K562 (cell line): ENCODE data around the gene METTL25B. TPM values are rescaled to one million over a fixed set of nuclear protein-coding genes. Genes with fewer than 3 reads are reported as not detected.

ENCODE experiments used
- BCOR ChIP-seq: fragments of 450-650 bp; IDR thresholded peaks from 2 replicates; pipeline ENCODE4 v1.6.1; 2016
- CBFA2T3 ChIP-seq: fragments of 450-650 bp; IDR thresholded peaks from 2 replicates; pipeline ENCODE4 v1.6.1; 2017
- EP400 ChIP-seq: fragments of 450-650 bp; IDR thresholded peaks from 2 replicates; pipeline ENCODE4 v1.6.1; 2017; ENCODE audit warnings: antibody characterized with exemption, mild to moderate bottlenecking, moderate library complexity
- ETV1 ChIP-seq: fragments of 450-650 bp; conservative IDR thresholded peaks from 2 replicates; pipeline ENCODE4 v1.6.1; 2016; ENCODE audit warnings: missing genetic modification characterization, control low read depth, low read depth, missing compliant biosample characterization
- FOXA1 ChIP-seq: fragments of 450-650 bp; IDR thresholded peaks from 2 replicates; pipeline ENCODE4 v1.6.1; 2016; ENCODE audit warnings: mild to moderate bottlenecking, borderline replicate concordance
- LARP7 ChIP-seq: fragments of 450-650 bp; IDR thresholded peaks from 2 replicates; pipeline ENCODE4 v1.6.1; 2016
- MAFG ChIP-seq: fragments of 450-650 bp; conservative IDR thresholded peaks from 2 replicates; pipeline ENCODE4 v1.6.1; 2016; ENCODE audit warnings: missing genetic modification characterization, missing compliant biosample characterization
- MBD2 ChIP-seq: sonication (generic); IDR thresholded peaks from 2 replicates; pipeline ENCODE4 v1.6.1; 2016; ENCODE audit warnings: low read depth, borderline replicate concordance
- PHB ChIP-seq: fragments of 250-450 bp; sonication (Bioruptor Pico); IDR thresholded peaks from 2 replicates; pipeline ENCODE4 v1.5.0; 2021
- PHF20 ChIP-seq: fragments of 450-650 bp; IDR thresholded peaks from 2 replicates; pipeline ENCODE4 v1.6.1; 2018; ENCODE audit not compliant: partially characterized antibody
- SAP30 ChIP-seq: fragments of 200-600 bp; sonication (generic); IDR thresholded peaks from 2 replicates; pipeline ENCODE4 v1.6.1; 2012; ENCODE audit warnings: borderline replicate concordance, low read depth, mild to moderate bottlenecking, moderate library complexity, low read length, control low read depth, inconsistent platforms; ENCODE audit not compliant: insufficient read depth, poor library complexity, severe bottlenecking
- TEAD1 ChIP-seq, 2 experiments: fragments of 450-650 bp in 1 of 2; sonication (generic) in 1 of 2; formaldehyde crosslinking; IDR thresholded peaks; 2 replicates each; pipeline versions ENCODE4 v1.4.0 to v1.8.0; 2020 to 2022; ENCODE audit warnings: mild to moderate bottlenecking in 2 of 2, missing genetic modification reagents in 1 of 2
- TEAD2 ChIP-seq: fragments of 450-650 bp; IDR thresholded peaks from 2 replicates; pipeline ENCODE4 v1.6.1; 2016; ENCODE audit warnings: missing genetic modification characterization, control low read depth, missing compliant biosample characterization
- ZNF217 ChIP-seq: sonication (generic); formaldehyde crosslinking; IDR thresholded peaks from 2 replicates; pipeline ENCODE4 v1.8.0; 2022; ENCODE audit warnings: mild to moderate bottlenecking, missing genetic modification reagents
- ZNF263 ChIP-seq: sonication (generic); formaldehyde crosslinking; IDR thresholded peaks from 2 replicates; pipeline ENCODE4 v1.8.0; 2022; ENCODE audit warnings: mild to moderate bottlenecking, missing genetic modification reagents, borderline replicate concordance
- ZNF282 ChIP-seq: sonication (generic); formaldehyde crosslinking; IDR thresholded peaks from 2 replicates; pipeline ENCODE4 v1.8.1; 2023; ENCODE audit warnings: missing genetic modification reagents
- ZNF584 ChIP-seq: fragments of 200-800 bp; sonication (Bioruptor generic); IDR thresholded peaks from 2 replicates; pipeline ENCODE4 v1.6.1; 2016; ENCODE audit warnings: low read depth, mild to moderate bottlenecking, missing genetic modification characterization, missing compliant biosample characterization
- polyA plus RNA-seq, 8 experiments: library from polyadenylated mRNA; depleted of rRNA in 4 of 8; stranded (reverse) in 5 of 8; unstranded in 3 of 8; fragments of >200 nt; fragmentation: Nextera tagmentation in 2 of 8; fragmentation: Illumina TruSeq in 1 of 8; extraction: Ambion mirVana in 2 of 8; extraction: Trizol in 1 of 8; gene quantifications; 2 replicates each; pipeline versions ENCODE4 v1.2.1 to v1.2.3, GENCODE V29; 2011 to 2014; ENCODE audit warnings: inconsistent platforms in 1 of 8, missing spikeins in 1 of 8
- total RNA-seq, 7 experiments: library from RNA; depleted of rRNA in 6 of 7; stranded (reverse); fragments of >200 nt in 6 of 7; fragmentation: Illumina TruSeq in 2 of 7; extraction: Trizol in 2 of 7; gene quantifications; 2 replicates each; pipeline versions ENCODE4 v1.2.1 to v1.2.3, GENCODE V29; 2011 to 2021; ENCODE audit warnings: low replicate concordance in 1 of 7
- TF ChIP-seq, protein P1 (sequence below): fragments of 450-650 bp; conservative IDR thresholded peaks from 2 replicates; pipeline ENCODE4 v1.6.1; 2016; ENCODE audit warnings: missing genetic modification characterization, low read depth, mild to moderate bottlenecking, missing compliant biosample characterization, moderate library complexity
- TF ChIP-seq, protein P2 (sequence below): fragments of 450-650 bp; formaldehyde crosslinking; IDR thresholded peaks from 2 replicates; pipeline ENCODE4 v1.4.0; 2020; ENCODE audit warnings: mild to moderate bottlenecking, moderate library complexity
- TF ChIP-seq, protein P3 (sequence below): fragments of 150-350 bp; IDR thresholded peaks from 2 replicates; pipeline ENCODE4 v1.6.1; 2014; ENCODE audit warnings: low read depth, mild to moderate bottlenecking, low read length, borderline replicate concordance
- TF ChIP-seq, protein P4 (sequence below): sonication (generic); formaldehyde crosslinking; IDR thresholded peaks from 2 replicates; pipeline ENCODE4 v1.8.0; 2022; ENCODE audit warnings: mild to moderate bottlenecking, missing genetic modification reagents
- TF ChIP-seq, protein P5 (sequence below): sonication (generic); formaldehyde crosslinking; IDR thresholded peaks from 2 replicates; pipeline ENCODE4 v1.9.0; 2022; ENCODE audit warnings: mild to moderate bottlenecking, missing genetic modification reagents

The METTL25B gene
- total and polyA plus RNA-seq, 9 of the 15 experiments (the other 6 are each of a cell fraction or from before 2014, with no cell fraction given) = 7.7 to 48.3 (median 33.1) TPM

DNA sequence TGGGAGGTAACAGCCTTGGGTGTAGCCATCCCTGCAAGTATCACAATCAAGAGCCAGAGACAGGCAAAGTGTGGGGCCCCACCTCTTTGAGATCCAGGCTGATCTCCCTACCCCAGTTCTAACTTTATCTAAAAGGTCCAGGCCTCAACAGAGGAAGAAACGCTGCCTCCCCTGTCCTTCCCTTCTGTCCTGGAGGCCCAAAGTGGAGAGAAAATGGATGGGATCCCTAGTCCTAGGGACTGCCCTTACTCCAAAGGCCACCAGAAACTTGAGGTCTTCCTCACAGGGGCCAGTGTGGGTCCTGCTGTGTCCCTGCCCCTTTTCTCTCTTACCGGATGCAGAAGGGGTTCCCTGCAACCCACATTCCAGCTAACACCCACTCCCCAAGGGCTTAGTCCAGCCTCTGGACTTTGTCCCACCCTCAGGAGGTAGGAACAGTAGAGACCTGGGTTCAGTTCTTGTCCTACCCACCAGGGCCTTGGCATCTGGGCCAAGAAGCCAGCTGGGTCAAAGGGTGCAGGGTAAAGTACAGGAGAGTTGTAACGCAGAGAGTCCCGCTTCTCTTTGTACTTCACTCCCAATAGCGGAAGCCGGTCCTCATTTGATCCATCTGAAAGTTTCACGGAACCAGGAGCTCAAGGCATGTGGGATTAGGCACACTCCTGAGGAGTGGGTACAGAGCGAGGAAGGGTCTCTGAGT, 21.3 kb downstream of the METTL25B start (continued):
- TF ChIP-seq MAFG (tag) (no peak), FOXA1 (no peak), EP400 (no peak), ETV1 (0 out of 2 replicates have a peak, but pooled peaks have one; percentile 24), LARP7 (no peak), MBD2 (no peak), ZNF584 (CRISPR knock-in tag) (no peak), PHF20 (no peak), TEAD2 (tag) (no peak), ZNF282 (CRISPR knock-in tag) (no peak), BCOR (no peak), TEAD1 (CRISPR knock-in tag; IDR thresholded peaks at IDR 0.05) (0 out of 4 replicates have a peak, but pooled peaks of 1 of the 2 experiments have one; percentile 51), ZNF263 (no peak), ZNF217 (CRISPR knock-in tag) (no peak), SAP30 (no peak), CBFA2T3 (peak; percentile 70), PHB (CRISPR knock-in tag) (peak; percentile 30; the same call in 1 of the 2 replicates)
- TF ChIP-seq, protein P1, sequence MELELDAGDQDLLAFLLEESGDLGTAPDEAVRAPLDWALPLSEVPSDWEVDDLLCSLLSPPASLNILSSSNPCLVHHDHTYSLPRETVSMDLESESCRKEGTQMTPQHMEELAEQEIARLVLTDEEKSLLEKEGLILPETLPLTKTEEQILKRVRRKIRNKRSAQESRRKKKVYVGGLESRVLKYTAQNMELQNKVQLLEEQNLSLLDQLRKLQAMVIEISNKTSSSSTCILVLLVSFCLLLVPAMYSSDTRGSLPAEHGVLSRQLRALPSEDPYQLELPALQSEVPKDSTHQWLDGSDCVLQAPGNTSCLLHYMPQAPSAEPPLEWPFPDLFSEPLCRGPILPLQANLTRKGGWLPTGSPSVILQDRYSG (tag) = no peak
- TF ChIP-seq, protein P2, sequence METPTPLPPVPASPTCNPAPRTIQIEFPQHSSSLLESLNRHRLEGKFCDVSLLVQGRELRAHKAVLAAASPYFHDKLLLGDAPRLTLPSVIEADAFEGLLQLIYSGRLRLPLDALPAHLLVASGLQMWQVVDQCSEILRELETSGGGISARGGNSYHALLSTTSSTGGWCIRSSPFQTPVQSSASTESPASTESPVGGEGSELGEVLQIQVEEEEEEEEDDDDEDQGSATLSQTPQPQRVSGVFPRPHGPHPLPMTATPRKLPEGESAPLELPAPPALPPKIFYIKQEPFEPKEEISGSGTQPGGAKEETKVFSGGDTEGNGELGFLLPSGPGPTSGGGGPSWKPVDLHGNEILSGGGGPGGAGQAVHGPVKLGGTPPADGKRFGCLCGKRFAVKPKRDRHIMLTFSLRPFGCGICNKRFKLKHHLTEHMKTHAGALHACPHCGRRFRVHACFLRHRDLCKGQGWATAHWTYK (CRISPR knock-in tag) = no peak
- TF ChIP-seq, protein P3, sequence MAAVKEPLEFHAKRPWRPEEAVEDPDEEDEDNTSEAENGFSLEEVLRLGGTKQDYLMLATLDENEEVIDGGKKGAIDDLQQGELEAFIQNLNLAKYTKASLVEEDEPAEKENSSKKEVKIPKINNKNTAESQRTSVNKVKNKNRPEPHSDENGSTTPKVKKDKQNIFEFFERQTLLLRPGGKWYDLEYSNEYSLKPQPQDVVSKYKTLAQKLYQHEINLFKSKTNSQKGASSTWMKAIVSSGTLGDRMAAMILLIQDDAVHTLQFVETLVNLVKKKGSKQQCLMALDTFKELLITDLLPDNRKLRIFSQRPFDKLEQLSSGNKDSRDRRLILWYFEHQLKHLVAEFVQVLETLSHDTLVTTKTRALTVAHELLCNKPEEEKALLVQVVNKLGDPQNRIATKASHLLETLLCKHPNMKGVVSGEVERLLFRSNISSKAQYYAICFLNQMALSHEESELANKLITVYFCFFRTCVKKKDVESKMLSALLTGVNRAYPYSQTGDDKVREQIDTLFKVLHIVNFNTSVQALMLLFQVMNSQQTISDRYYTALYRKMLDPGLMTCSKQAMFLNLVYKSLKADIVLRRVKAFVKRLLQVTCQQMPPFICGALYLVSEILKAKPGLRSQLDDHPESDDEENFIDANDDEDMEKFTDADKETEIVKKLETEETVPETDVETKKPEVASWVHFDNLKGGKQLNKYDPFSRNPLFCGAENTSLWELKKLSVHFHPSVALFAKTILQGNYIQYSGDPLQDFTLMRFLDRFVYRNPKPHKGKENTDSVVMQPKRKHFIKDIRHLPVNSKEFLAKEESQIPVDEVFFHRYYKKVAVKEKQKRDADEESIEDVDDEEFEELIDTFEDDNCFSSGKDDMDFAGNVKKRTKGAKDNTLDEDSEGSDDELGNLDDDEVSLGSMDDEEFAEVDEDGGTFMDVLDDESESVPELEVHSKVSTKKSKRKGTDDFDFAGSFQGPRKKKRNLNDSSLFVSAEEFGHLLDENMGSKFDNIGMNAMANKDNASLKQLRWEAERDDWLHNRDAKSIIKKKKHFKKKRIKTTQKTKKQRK = no peak
- TF ChIP-seq, protein P4, sequence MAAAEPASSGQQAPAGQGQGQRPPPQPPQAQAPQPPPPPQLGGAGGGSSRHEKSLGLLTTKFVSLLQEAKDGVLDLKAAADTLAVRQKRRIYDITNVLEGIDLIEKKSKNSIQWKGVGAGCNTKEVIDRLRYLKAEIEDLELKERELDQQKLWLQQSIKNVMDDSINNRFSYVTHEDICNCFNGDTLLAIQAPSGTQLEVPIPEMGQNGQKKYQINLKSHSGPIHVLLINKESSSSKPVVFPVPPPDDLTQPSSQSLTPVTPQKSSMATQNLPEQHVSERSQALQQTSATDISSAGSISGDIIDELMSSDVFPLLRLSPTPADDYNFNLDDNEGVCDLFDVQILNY (CRISPR knock-in tag) = no peak
- TF ChIP-seq, protein P5, sequence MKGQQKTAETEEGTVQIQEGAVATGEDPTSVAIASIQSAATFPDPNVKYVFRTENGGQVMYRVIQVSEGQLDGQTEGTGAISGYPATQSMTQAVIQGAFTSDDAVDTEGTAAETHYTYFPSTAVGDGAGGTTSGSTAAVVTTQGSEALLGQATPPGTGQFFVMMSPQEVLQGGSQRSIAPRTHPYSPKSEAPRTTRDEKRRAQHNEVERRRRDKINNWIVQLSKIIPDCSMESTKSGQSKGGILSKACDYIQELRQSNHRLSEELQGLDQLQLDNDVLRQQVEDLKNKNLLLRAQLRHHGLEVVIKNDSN (CRISPR knock-in tag) = no peak
